GM21576 (cell line): ENCODE measurements around the gene ELMO2.

Experiments
- ATAC-seq: cut with Tn5 transposase; IDR thresholded peaks from one replicate; pipeline ENCODE4 v1.9.1; 2021; ENCODE audit warnings: mild to moderate bottlenecking, moderate library complexity; ENCODE audit not compliant: unreplicated experiment

The ELMO2 gene

DNA sequence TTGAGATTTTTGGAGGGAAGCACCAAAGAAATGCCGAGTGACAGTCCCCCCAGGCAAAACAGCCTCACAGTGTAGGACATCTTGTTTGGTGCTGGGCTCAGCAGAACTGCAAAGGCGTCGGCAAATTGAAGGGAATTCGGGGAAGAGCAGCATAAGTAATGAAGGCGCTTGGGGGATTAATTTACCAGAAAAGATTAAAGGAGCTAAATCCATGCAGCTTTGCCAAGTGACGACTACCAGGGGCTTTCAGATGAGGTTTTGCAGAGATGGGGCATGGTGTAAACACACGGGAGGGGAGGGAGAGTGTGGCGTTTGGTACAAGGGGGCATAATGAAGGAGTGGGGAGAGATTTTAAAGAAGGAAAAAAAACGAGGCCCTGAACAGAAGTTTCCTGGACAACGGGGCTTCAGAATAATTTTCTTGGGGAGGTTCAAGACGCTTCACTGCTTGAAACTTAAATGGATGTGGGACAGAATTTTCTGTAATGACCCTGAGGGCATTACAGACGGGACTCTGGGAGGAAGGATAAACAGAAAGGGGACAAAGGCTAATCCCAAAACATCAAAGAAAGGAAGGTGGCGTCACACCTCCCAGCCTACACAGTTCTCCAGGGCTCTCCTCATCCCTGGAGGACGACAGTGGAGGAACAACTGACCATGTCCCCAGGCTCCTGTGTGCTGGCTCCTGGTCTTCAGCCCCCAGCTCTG is 52.8 kb downstream of the ELMO2 start:
- no peak for ATAC-seq

DNA sequence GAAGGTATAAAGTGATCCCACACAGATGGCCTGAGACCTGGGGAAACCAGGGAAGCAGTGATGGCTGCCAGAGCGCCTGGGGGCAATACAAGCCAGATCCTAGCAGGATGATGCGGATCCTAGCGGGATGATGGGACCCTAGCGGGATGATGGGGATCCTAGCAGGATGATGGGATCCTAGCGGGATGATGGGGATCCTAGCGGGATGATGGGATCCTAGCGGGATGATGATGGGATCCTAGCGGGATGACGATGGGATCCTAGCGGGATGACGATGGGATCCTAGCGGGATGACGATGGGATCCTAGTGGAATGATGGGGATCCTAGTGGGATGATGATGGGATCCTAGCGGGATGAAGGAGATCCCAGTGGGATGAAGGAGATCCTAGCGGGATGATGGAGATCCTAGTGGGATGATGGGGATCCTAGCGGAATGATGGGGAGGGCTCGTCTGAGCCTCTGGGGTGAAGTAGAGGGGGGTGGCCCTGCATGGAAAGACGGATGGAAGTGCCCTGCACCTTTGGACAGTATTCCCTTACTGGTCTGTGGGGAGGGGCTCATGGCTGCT is 54.0 kb downstream of the ELMO2 start:
- ATAC-seq, result no peak

DNA sequence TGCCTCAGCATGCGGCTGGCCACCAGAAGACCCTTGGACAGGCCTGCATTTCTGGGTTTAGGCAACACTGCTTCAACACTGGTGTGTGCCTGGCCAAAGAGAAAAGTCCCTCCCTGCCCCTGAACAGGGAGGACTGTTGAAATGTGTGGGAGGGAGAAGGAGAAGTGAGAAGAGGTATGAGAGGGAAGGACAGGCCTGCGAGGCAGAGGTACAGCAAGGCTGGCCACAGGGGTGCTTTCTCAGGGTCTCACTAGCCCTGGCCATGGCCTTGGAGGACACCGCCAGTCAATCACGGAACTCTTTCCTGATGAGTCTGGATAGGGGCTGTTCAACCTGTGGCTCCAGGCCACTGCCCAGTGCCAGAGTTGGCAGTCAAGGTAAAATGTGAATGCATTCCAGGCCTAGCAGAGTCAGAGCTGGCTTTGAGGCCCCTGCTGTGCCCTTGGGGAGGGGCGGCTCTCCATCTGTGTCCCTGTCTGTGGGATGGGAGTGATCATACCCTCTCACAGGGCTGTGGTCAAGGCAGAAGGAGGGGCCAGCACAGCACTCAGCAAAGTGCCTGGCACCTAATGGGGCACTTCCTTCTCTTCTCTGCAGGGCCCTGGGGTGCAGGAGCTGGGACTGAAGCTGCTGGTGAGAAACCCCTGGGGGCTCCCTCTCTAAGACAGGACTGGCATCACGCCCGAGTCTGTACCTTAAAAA is 54.9 kb downstream of the ELMO2 start:
- no peak for ATAC-seq

DNA sequence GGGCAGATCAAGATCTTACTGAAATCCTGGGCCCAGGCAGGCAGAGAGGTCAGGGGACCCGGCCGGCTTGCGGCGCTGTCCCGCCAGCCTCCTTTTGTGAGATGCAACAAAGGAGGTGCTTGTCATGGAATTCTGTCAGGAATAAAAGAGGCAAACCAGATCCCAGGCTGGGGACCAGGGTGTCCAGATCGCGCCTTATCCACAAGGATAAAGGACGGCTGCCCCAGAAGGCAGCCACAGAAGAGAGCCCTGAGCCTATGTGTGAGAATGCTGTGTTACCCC is 55.5 kb downstream of the ELMO2 start:
- ATAC-seq, result no peak

DNA sequence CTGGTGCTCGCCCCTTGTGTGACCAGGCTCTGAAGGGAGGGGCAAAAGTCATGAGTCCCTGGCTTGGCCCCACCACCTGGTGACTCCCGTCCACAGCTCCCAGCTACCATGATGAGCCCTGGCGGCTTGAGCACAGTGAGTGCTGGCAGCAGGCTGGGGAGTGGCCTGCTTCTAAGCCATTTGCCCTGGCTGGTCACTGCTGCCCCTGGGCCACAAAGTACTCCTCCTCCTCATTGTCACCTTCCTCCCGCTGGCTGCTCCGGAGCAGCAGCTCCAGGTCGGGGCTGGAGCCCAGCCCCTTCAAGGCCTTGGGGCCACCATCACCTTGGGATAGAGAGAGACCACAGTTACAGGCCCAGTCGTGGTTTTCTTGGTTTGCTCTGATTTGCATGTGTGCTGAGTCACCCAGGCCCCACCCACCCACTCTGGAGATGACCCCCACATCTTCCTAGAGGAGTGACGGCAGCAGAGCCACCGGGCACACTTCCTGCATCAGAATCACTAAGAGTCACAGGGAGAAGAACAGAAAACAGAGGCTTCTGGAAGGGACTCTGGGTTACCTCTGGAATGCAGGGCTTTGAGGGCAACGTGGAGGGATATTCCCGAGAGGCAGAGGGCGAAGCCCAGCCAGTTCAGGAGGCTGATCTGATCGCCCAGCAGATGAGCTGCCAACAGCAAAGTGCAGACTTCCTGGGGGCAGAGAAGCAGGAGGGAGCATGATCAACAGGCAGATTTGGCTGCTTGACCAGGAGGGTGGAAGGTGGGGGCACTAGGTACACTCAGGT is 56.0 kb downstream of the ELMO2 start:
- peak; percentile 51 for ATAC-seq

DNA sequence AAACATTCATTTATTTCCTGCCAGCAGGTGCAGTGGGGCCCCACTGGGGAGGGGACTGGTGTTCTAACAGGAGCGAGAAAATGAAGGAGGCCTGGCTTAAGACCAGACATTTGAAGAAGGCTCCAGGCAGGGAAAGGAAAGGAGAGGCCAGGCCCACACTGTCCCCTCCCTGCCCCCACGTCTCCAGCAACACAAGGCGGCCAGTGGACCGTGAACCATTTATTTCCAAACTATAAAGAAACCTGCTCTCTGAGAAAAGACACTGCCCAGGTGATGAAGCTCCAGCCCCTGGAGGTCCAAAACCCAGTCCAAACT is 56.7 kb downstream of the ELMO2 start:
- no peak for ATAC-seq

DNA sequence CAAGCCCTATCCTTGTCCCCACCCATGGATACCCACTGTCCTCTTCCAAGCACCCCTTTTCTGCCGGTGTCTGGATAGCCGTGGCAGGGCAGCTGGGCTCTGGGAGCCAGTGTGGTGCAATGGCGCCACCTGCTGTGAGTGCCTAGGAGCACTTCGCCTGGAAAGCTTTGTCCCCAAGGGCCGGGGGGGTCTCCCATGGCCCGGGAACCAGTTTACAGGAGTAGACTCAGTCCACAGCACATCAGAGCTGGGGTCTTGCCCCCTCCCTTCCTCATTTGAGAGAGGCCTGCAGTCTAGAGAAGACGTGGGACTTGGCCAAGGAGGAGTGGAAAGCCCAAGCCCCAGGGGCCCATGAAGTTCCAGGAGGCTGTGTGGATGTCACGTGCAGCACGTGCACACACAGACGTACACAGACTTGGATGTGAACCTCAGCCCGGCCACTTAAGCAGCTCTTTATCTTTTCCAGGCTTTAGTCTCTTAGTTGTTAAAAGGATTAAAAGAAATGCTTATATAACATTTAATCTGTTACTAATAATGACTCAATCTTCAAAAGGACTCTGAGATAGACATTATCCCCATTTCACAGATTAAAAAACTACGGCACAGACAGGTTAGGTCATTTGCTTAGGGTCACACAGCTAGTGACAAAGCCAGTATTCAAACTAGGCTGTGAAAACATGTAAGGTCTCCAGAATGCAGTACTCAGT is 57.2 kb downstream of the ELMO2 start:
- ATAC-seq, result no peak

DNA sequence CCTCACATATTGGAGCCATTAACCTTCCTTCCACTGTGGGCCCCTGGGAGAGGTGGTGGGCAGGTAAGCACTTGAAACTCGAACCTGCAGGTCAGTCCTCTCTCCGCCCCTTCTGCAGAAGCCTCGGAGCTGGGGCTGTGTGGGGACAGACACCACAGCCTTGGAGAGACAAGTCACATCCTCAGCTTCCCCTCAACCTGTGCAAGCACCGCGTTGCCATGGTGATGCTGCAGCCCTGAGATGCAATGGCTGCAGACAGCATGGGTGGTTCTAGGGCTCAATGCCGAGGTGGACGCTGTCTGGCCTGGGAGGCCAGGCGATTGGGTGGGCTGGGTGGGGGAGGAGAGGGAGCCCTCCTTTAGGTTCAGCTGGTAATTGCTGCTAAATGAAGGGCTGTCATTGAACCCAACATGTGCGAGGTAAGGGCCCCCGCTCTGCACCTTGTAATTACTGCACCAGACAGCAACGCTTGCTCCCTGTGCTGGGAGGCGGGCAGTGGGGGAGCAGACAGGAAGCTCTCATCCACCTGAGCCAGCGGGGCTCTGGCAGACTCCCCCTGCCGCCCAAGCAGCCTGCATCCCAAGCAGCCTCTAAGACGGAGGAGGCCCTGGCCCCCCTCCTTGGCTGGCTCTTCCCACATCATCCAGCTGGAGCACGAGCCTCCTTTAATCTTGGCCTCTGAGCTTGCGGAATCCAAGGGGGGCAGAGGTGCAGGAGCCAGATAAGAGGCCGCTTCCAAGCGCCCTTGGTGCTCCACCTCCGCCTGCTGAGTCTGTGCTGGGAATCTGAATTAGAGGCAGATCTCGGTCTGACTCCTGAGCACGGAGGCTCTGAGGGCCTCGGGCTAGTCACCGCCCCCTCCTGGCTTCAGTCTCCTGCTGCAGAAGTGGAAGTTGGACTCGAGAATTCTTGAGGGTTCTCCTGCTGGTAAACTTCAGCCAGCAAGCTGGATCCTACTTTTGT is 58.3 kb downstream of the ELMO2 start:
- no peak for ATAC-seq

DNA sequence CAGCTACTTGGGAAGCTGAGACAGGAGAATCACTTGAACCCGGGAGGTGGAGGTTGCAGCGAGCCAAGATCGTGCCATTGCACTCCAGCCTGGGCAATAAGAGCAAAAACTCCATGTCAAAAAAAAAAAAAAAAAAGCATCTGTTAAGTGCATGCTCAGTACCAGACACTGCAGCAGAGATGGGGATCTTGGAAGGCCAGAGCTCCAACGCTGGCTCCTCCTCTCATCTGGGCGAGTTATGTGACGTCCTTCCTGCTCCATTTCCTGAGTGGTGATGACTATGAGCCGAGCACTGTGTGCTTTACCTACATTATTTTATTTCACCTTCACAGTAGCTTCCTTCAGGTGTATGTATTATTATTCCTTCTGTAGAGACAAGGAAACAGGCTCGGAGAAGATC is 59.6 kb downstream of the ELMO2 start:
- no peak for ATAC-seq

DNA sequence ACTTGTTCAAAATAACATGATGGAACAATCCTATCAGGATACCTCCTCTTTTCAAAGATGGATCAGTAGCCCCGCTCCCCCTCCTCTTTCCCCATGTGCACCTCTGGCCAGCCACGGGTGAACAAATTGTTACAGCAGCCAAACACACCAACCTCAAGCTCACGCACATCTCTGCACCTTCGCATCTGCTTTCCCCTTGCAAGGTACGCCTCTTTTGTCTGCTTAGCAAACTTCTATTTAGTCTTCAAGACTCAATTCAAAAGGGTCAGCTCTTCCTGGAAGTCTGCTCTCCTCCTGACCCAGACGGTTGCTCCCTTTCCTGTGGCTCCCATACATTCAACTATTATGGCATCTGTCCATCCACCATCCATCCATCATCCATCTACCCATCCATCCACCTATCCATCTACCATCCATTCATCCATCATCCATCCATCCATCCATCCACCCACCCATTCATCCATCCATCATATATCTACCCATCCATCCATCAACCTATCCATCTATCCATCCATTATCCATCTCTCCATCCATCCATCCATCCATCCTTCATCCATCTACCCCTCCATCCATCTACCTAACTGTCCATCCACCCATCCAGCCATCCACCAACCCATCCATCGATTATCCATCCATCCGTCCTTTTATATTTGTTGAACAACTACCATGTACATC is 61.8 kb downstream of the ELMO2 start:
- ATAC-seq, result no peak

DNA sequence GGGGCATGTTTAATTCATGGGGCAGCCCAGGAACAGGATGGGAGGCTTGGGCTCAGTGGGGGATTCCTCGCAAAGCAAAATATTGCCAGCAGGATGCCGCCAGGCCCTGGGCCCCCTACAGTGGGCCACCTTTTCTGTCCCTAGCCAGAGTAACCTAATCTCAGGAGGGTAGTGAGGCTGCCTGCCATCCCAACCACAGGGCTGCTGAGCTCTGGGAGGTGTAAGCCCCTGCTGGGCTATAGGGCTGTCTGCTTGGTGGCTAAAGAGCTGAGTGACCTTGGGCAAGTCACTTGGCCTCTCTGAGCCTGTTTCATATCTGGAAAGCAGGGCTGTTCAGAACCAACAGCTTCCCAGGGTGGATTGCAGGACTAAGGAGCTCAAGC is 62.4 kb downstream of the ELMO2 start:
- no peak for ATAC-seq

DNA sequence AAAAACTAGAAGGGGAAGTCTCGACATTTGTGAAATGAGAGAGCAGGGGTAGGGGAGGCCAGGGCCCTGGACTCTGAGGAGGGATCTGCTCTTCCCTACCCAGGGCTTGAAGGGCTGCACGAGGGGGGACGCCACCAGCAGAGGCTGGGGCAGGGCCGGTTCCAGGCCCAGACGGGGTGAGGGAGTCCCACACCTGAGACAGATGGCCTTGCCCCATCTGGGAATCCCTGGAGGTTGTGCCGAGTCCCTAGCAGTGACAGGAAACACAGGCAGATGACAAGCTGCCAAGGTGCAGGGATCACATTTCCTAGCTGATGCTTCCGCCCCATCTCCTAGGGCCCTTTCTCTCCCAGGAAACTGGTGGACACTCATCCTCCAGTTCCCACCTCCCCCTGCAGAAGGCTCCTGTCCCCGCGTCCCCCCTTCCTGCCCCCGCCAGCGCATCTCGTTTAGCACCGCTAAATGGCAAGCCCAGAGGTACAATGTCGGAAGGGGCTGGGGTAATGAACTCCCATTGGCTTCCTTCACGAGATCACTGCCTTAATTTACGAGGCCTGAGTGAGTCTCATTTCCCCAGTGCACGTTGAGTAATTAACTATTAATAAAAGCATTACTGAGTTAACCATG is 63.0 kb downstream of the ELMO2 start:
- ATAC-seq, result no peak

DNA sequence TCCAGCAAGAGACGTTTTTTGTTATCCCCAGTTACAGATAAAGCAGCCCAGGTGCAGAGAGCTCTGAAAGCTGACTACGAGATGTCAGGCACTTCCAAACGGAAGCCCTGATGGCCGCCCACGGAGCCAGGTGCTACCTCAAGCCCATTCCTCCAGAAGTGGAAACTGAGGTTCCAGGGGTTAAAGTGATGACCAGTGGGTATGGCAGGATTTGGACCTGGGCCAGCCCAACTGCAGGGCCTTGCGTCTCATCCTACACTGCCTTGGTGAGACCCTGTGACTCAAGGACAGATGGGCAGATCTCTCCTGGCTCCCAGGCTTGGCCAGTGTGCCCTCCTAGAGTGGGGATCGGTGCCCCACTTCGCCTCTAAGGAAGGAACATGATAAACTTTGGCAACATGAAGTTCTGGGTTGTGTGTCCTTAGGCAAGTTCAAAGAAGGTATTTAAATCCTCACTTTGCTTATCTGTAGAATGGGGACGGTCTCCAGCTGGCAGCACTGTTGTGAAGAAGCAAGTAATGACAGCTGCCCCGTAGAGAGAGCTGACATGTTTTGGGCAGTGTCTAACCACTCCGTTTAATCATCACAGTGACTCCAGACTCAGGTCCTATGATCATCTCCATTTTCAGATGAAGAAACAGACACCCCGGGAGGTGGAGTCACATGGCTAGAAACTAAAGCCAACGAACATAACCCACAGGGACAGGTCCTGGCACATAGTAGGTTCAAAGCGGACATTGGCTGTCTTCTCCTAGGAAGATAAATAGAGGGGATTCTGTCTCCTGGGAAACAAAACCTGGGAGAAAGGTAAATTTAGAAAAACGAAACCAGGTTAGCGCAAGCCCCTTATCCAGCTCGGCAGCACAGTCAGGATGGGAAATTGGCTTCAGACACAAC is 63.7 kb downstream of the ELMO2 start:
- ATAC-seq, result no peak

DNA sequence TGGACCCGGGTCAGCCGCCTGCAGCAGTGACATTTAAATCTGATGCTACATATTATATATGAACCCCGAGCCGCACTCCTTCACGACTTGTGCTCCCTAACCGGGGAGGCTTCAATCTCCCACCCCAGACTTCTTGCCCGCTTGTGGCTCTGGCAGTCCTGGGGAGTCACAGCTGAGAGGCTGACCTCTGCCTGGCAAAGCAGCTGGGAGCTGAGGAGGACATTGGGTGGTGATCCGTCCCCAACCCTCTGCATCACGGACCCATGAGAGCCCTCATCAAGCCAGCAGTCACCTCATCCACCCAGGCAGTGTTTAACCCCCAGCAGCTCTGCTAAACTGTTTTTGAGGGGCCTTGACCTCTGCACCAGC is 64.4 kb downstream of the ELMO2 start:
- ATAC-seq, result no peak

DNA sequence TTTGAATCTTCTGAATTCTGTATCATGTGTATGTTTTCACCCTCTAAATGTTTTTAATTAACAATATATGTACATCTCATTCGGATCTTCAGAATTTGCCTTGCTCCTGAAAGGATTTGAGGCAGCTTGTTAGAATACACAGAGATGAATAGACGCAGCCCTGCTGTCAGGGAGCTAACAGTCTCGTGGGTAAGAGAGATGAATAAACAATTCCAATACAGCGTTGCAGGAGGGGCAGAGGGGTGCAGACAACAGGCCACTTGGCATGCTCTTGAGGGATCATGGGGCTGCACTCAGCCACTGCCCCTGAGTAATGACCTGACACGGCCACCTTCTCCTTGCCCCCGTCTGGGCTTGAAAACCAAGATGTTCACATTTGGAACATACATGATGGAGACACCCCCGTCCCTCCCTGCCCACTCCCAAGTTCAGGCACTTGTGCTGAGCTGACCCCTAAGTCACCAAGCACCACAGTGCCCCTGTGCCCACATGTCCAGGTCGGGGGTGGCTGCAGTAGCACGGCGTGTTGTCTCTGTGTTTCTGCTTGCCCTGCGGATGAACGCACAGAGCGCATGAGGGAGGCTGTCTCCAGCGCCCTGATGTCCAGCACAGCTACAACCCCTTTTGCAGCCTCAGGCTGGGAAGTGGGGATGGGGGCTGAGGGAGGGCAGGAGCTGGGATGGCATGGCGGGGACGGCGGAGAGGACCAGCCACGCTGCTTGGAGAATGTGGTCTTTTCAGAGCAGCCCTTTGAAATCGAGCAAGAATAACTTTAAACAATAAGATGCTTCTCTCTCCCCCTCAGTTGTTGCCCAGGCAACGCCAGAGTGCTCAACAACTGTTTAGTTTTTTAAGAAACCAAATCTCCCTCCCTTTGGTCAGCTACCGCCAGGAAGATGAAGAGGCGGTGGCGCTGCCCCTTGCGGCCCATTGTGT is 65.1 kb downstream of the ELMO2 start:
- ATAC-seq, result no peak

DNA sequence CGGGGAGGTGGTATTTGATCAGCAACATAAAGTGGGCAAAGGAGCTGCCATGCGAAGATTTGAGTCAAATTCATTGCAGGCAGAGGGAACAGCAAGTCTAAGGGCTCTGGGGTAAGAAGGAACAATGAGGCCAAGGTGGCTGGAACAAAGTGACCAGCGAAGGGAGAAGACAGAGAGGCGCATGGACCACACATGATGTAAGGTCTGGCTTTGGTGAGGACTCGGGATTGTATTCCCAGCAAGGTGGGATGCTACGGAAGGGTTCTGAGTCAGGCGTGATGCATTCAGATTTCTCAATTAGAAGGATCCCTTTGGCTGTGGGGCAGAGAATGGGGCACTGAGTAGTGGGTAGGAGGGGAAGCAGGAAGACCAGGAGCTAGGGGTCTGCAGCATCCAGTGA is 67.4 kb downstream of the ELMO2 start:
- ATAC-seq, result no peak

DNA sequence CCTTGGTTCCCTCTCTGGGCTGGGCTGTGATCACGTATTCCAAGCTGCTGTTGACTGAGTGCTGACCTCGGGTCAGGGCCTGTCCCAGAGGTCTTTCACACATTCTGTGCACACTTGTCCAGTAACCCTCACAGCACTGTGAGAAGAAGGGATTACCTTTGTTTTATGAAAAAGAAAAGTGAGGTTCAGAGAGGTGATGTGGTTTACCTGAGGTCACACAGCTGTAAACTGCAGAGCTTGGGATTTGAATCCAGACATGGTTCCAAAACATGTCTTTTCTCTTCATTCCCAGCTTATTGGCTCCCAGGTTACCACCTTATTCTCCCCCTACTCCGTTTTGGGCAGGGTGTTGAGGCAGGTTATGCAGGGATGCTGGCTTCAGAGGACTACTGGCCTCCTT is 69.7 kb downstream of the ELMO2 start:
- ATAC-seq, result no peak
